SK-N-SH treated with all-trans-retinoic acid at 6 μM for 48 hours (cell line): ENCODE data around the gene CPA3.

Source experiments
- BACH2 ChIP-seq: fragments of 250-450 bp; sonication (Bioruptor Pico); IDR thresholded peaks from 2 replicates; pipeline ENCODE4 v1.9.0; 2021; ENCODE audit warnings: mild to moderate bottlenecking, borderline replicate concordance
- CSDC2 ChIP-seq: fragments of 250-450 bp; sonication (Bioruptor Pico); IDR thresholded peaks from 2 replicates; pipeline ENCODE4 v1.5.0; 2020; ENCODE audit warnings: mild to moderate bottlenecking, moderate library complexity
- GLIS3 ChIP-seq: fragments of 250-450 bp; sonication (Bioruptor Pico); IDR thresholded peaks from 2 replicates; pipeline ENCODE4 v1.5.0; 2020; ENCODE audit warnings: mild to moderate bottlenecking, moderate library complexity
- ISL1 ChIP-seq: fragments of 250-450 bp; sonication (Bioruptor Pico); IDR thresholded peaks from 2 replicates; pipeline ENCODE4 v2.1.2; 2022; ENCODE audit warnings: mild to moderate bottlenecking, moderate library complexity
- OSR1 ChIP-seq: fragments of 250-450 bp; sonication (Bioruptor Pico); IDR thresholded peaks from 2 replicates; pipeline ENCODE4 v1.8.0; 2022; ENCODE audit warnings: moderate library complexity, mild to moderate bottlenecking, inconsistent platforms
- TCF4 ChIP-seq: fragments of 250-450 bp; sonication (Bioruptor Pico); IDR thresholded peaks from 2 replicates; pipeline ENCODE4 v1.8.0; 2021; ENCODE audit warnings: mild to moderate bottlenecking, moderate library complexity, borderline replicate concordance
- ZFP30 ChIP-seq: fragments of 450-650 bp; formaldehyde crosslinking; IDR thresholded peaks from 2 replicates; pipeline ENCODE4 v1.5.0; 2022; ENCODE audit warnings: mild to moderate bottlenecking, moderate library complexity
- ZNF565 ChIP-seq: fragments of 450-650 bp; formaldehyde crosslinking; conservative IDR thresholded peaks from 2 replicates; pipeline ENCODE4 v1.5.0; 2020; ENCODE audit warnings: low read depth, mild to moderate bottlenecking, moderate library complexity
- ZNF70 ChIP-seq: fragments of 450-650 bp; formaldehyde crosslinking; IDR thresholded peaks from 2 replicates; pipeline ENCODE4 v1.5.0; 2020; ENCODE audit warnings: mild to moderate bottlenecking, moderate library complexity
- ZNF8 ChIP-seq: fragments of 450-650 bp; formaldehyde crosslinking; IDR thresholded peaks from 2 replicates; pipeline ENCODE4 v1.5.0; 2020; ENCODE audit warnings: mild to moderate bottlenecking, moderate library complexity
- TF ChIP-seq, protein P1 (sequence below): fragments of 250-450 bp; sonication (Bioruptor Pico); IDR thresholded peaks from 2 replicates; pipeline ENCODE4 v1.8.0; 2020; ENCODE audit warnings: mild to moderate bottlenecking, moderate library complexity, borderline replicate concordance
- TF ChIP-seq, protein P2 (sequence below): fragments of 250-450 bp; sonication (Bioruptor Pico); IDR thresholded peaks from 2 replicates; pipeline ENCODE4 v1.8.0; 2021; ENCODE audit warnings: low read depth, mild to moderate bottlenecking, moderate library complexity, borderline replicate concordance
- TF ChIP-seq, protein P3 (sequence below): fragments of 250-450 bp; sonication (Bioruptor Pico); IDR thresholded peaks from 2 replicates; pipeline ENCODE4 v1.5.1; 2020; ENCODE audit warnings: low read depth, mild to moderate bottlenecking, moderate library complexity

DNA sequence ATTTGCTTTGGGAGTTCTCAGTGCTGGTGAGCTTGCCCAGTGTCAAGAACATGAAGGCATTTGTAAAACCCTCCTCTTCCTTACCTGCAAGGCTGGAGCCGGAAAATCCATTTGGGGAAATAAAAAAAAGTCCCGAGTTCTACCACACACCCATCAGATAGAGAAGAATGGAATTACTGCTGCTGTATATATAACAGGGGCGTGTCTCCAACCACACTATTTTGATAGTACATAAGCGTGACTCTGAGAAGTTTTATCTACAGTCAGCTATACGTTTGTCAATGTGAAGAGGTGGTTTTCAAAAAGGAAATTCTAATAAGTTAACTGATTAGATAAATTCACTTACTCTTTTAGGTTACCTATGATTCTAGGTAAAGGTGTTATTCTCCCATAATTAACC is 1.3 kb upstream of the CPA3 start:
- TF ChIP-seq, protein P1, sequence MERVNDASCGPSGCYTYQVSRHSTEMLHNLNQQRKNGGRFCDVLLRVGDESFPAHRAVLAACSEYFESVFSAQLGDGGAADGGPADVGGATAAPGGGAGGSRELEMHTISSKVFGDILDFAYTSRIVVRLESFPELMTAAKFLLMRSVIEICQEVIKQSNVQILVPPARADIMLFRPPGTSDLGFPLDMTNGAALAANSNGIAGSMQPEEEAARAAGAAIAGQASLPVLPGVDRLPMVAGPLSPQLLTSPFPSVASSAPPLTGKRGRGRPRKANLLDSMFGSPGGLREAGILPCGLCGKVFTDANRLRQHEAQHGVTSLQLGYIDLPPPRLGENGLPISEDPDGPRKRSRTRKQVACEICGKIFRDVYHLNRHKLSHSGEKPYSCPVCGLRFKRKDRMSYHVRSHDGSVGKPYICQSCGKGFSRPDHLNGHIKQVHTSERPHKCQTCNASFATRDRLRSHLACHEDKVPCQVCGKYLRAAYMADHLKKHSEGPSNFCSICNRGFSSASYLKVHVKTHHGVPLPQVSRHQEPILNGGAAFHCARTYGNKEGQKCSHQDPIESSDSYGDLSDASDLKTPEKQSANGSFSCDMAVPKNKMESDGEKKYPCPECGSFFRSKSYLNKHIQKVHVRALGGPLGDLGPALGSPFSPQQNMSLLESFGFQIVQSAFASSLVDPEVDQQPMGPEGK (CRISPR knock-in tag): no peak
- no peak for TF ChIP-seq GLIS3 (CRISPR knock-in tag)
- no peak for TF ChIP-seq ZFP30 (CRISPR knock-in tag)
- TF ChIP-seq ZNF70 (CRISPR knock-in tag): no peak
- TF ChIP-seq, protein P2, sequence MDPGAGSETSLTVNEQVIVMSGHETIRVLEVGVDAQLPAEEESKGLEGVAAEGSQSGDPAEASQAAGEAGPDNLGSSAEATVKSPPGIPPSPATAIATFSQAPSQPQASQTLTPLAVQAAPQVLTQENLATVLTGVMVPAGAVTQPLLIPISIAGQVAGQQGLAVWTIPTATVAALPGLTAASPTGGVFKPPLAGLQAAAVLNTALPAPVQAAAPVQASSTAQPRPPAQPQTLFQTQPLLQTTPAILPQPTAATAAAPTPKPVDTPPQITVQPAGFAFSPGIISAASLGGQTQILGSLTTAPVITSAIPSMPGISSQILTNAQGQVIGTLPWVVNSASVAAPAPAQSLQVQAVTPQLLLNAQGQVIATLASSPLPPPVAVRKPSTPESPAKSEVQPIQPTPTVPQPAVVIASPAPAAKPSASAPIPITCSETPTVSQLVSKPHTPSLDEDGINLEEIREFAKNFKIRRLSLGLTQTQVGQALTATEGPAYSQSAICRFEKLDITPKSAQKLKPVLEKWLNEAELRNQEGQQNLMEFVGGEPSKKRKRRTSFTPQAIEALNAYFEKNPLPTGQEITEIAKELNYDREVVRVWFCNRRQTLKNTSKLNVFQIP: no peak
- no peak for TF ChIP-seq TCF4
- TF ChIP-seq BACH2 (CRISPR knock-in tag): no peak
- no peak for TF ChIP-seq ISL1 (CRISPR knock-in tag)
- TF ChIP-seq, protein P3, sequence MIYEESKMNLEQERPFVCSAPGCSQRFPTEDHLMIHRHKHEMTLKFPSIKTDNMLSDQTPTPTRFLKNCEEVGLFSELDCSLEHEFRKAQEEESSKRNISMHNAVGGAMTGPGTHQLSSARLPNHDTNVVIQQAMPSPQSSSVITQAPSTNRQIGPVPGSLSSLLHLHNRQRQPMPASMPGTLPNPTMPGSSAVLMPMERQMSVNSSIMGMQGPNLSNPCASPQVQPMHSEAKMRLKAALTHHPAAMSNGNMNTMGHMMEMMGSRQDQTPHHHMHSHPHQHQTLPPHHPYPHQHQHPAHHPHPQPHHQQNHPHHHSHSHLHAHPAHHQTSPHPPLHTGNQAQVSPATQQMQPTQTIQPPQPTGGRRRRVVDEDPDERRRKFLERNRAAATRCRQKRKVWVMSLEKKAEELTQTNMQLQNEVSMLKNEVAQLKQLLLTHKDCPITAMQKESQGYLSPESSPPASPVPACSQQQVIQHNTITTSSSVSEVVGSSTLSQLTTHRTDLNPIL (CRISPR knock-in tag): no peak
- TF ChIP-seq OSR1 (CRISPR knock-in tag): no peak
- no peak for TF ChIP-seq ZNF8
- TF ChIP-seq CSDC2 (CRISPR knock-in tag): no peak
- no peak for TF ChIP-seq ZNF565 (CRISPR knock-in tag)
